Stimulated activated CD8-positive, alpha-beta memory T cell treated with anti-CD3 and anti-CD28 coated beads, Interleukin-7, amount 100 ng/mL, for 24 hours (primary cell): ENCODE results near the gene ADAMTSL1.

Experiments used
- DNase-seq: peaks from one replicate; pipeline ENCODE4 v3.0.0-alpha.2; 2020; ENCODE audit warnings: low read depth

Gene ADAMTSL1

GRCh38 chr9:18776836-18777820 lies 303.2 kb downstream of the ADAMTSL1 start:
- no peak for DNase-seq

DNA sequence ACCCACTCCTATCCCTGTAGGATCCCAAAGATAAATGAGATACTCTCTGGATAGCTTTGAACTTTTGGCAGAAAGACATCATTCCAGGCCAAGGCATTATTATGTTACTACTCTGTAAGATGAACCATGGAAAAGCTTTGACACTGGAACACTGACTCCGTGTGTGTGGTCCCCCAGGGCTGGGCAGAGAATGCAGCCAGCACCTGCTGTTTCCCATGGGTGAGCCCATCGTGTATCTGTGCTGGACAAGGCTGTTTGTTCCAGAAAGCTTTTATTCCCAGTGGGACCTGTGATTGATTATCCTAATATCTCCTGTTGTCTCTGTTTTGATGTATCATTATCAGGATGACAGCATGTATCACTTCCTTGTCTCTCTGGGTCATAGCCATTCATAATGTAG lies 304.2 kb downstream of the ADAMTSL1 start:
- DNase-seq: no peak

DNA sequence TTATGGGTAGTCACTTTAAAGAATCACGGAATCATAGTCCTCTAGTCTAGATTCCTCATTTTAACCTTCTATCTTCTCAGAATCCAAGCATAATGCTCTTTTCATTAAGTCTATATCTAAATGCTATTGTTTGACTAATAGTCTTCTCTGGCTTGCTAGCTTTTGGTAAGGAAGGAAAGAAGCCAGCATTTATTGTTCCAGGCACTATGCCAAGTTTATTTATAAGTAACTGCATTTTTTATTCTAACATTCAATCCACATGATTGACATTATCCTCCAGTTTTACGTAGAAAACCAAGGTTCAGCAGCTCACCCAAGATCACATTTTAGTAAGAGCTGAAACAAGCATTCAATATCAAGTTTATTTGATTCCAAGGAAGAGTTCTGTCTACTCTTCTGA lies 304.9 kb downstream of the ADAMTSL1 start:
- DNase-seq: no peak

DNA sequence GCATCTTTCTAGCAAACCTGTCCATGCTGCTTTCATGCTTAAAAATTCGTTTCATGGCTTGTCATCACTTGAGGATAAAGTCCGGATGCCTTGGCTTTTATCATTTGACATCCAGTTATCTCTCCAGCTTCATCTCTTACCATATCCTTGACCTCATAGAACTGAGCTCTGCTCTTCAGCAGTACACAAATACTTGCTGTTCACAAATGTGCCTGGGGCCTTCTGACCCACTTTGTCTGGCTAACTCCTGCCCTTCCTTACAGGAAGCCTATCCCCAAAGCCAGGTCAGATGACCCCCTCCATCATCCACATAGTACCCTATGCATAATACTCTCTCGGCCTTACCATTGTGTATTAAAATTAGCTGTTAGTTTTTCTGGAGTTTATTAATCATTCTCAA lies 310.0 kb downstream of the ADAMTSL1 start:
- no peak for DNase-seq

DNA sequence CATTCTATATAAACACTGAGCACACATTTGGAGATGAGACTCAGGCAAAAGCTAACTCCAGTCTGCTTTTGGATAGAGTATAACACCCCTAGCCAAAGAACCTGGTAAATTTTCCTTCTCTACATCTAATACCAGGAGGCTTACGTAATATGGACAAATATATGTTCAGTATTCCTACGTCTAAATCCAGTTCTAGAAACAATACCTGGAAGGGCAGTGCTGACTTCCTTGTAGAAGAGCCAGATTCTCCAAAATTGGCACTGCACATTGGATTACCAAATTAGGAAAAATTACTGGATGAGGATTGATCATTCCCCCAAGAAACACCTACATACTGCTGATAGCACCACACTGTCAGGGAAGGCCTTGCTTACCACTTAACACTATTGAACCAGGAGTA lies 311.7 kb downstream of the ADAMTSL1 start:
- DNase-seq: no peak

DNA sequence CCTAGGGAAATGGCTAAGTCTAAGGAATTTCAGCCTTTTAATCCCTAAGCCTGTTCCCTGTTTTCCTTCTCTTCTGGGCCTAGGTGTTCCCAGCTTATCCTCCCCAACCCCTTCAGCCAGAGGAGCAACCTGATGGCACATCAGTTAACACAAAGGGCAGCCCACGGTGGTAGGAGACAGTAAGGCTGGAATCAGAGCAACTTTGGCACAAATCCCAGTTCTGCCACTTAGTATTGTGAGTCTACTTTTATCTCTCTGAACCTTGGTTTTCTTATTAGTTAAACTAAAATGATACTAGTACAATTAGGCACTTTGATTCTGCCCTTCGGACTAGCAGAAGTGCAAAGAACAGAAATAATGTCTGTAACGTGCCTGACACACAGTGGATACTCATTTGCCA lies 312.2 kb downstream of the ADAMTSL1 start:
- DNase-seq: no peak

GRCh38 chr9:18786911-18787650 lies 313.1 kb downstream of the ADAMTSL1 start:
- no peak for DNase-seq

- DNase-seq: no peak
Measured at GRCh38 chr9:18788256-18788655, 314.3 kb downstream of the ADAMTSL1 start.

DNA sequence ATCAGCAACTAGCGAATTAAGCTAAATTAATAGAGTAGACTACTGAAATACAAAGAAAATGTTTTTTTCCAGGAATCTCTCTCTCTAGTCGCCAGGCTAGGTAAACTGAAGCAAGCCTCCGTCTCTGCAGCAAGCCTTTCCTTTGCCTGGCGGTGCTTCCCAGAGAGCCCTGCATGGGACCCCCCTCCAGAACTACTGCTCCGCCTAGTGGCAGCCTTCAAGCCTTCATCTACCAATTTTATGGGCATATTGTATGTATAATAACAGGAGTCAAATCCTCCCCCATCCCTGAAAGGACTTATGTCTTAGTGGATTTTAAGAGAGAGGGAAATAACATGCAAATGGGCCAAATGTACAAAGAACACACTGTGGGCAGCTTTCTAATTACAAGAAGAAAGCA lies 317.1 kb downstream of the ADAMTSL1 start:
- no peak for DNase-seq

GRCh38 chr9:18793122-18793521 lies 319.2 kb downstream of the ADAMTSL1 start:
- no peak for DNase-seq

DNA sequence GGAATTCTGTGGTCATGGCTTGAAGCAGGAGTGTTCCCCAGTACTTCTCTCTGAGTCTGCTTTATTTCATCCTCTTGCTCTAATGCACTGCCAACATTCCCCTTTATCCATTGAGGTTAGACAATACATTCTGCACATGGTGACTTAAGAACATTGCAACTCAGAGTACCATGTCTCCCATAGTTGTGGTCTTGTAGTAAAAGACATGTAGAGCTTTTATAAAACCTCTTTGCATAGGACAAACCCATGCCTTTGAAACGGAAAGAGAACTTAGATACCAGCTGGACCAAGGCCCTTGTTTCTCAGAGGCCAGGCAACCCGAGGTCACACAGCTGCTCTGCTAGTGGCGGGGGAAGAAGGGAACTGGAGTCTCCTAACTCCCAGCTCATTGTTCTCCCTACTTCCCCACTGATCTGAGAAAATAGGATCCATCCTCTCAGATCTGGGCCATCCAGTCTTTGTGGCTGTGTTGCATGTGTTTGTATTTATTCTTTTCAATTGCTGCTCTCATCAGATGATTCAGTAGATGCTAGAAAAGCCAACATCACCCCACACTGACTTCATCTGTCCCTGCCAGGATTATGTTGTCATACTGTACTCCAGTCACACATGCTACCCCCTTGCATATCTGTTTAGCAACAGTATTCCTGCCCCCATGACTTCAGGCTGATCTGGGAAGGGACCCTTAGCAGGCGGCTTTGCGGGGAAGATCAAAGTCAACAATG lies 322.2 kb downstream of the ADAMTSL1 start:
- no peak for DNase-seq

DNA sequence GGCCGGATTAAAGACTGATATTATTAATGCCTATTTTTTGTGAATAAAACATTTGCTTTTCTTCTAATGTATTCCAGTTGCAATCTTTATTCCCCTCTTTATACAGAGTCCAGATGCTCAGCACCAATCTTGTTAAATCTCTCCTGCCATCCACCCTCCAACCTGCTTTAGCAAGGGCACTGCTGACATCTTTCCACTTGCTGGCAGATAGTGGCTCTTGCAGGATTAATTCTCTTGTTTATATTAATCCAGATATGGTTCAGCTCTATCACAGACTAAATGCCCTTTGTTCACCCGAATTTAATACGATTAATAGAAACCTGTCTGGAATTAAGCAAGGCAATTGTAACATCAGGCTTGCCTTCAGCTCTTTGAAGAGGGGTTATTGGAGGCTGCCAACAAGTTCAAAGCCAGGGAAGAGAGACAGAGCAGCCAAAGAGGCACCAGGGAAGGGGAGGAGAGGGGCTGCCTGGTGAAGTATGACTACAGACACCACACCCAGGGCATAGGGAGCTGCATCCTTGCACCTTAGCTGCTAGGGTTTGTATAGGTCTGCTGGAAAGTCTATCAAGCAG lies 322.8 kb downstream of the ADAMTSL1 start:
- no peak for DNase-seq

DNA sequence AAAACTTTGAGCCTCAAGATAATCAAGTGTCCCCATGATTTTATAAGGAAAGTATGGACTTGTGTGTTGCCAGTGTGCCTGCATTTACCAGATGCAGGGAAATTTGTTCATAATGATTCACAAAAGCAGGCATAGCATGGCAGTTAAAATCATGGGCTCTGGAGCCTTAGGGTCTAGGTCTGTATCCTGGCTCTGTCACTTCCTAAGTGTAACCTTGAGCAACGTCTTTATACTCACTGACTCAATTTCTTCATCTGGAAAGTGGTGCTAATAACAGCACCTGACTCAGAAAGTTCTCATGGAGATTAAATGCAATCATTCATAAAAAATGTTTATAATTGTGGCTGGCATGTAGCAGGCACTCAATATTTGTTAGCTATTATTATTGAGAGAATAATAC lies 324.2 kb downstream of the ADAMTSL1 start:
- no peak for DNase-seq

DNA sequence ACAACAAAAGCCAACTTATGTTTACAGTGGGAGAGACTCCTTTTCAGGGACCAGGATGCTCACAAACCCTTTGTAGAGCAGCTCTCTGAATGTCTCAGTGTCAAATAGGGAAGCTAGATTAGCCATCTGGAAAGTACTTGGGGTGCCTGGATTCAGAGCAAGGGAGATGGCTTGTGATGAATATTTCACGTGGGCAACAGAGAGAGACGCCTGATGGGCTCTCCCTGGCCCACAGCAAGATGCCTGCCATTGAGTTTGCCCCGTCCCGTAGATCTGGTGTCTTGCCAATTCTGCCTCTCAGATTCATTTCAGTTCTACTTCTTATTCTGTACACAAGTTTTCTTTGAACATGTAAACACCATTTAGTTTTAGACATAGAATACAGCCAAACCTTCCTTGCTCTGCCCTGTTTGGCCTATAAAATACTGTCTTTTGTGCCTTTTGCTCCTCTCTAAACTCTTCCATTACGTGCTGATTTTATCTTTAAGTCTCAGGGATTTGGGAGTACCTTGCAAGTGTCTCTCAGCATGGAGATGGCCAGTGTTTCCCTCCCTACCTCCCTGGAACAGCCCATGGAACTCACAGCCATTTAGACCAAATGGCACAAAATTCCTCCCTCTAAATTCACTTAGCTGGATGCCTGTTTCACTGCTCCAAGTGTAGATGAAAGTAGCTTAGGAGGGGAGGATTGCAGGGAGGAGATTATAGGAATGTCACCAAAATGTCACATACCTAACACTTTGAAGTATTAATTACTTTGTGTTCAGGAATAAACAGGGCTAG lies 324.7 kb downstream of the ADAMTSL1 start:
- no peak for DNase-seq

GRCh38 chr9:18799428-18799827 lies 325.5 kb downstream of the ADAMTSL1 start:
- DNase-seq: no peak

DNA sequence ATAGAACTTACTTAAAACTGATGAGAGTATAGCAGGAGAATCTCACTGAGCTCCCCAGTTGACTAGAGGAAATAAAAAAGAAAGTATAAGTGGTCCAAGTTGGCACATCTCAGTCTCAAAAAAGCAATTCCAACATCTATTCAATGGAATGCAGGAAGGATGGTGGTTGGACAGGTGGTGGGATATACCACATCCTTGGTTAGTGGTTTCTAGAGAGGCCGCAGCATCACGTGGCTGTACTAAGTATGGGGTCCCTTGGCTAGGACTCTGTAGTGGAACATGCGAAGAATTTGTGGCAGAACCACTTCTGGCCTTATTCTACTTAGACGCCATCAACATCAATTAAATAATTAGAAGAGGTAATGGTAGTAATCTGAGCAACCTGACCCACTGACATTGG lies 326.6 kb downstream of the ADAMTSL1 start:
- no peak for DNase-seq

GRCh38 chr9:18805386-18805785 lies 331.4 kb downstream of the ADAMTSL1 start:
- no peak for DNase-seq

GRCh38 chr9:18806232-18807080 lies 332.5 kb downstream of the ADAMTSL1 start:
- DNase-seq: no peak

- DNase-seq: no peak
Measured at GRCh38 chr9:18810581-18810980, 336.6 kb downstream of the ADAMTSL1 start.

GRCh38 chr9:18811171-18811570 lies 337.2 kb downstream of the ADAMTSL1 start:
- DNase-seq: no peak
